HG02623 (cell line): ENCODE results near the gene ATF4.

Experiments used
- ATAC-seq: cut with Tn5 transposase; IDR thresholded peaks from one replicate; pipeline ENCODE4 v1.9.1; 2021; ENCODE audit warnings: moderate library complexity; ENCODE audit not compliant: unreplicated experiment

The ATF4 gene

DNA sequence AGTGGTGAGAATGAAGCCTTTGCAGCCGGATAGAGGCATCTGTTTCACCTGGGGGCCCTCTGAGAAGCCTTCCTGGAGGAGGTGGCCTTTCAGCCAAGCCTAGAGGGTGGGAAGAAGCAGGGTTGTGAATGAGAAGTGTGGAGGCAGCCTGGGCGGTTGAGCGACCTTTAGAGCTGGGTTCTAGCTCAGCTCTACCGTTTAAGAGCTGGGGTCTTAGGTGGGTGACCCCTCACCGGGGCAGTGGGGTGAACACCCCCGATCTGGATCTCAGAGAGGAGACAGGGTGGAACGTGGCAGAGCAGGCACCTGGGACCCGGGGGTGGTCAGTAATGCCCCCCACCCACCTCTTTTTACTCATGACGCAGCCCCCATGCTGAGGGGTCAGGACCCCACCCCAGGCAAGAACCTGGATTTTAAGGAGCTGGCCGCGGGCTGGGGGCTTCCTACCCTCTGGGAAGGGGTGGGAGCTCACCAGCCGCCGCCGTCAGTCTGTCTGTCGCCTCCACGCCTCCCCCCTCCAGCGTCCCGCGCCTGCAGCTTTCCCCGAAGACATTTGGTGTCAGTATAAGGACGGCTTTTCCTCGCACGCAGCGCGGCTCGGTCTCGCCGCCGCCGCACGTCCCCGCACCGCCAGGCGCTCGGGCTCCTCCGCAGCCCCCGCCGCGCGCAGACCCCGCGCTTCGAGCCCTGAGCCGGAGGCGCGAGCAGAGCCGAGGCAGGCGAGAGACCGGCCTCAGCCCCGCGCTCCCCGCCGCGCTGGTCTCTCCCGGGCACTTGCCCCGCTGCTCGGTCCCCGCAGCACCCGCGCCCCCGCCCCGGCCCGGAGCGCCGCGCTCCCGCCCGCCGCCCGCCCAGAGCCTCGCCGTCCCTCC is 36.8 kb downstream of the ATF4 start:
- ATAC-seq: no peak

DNA sequence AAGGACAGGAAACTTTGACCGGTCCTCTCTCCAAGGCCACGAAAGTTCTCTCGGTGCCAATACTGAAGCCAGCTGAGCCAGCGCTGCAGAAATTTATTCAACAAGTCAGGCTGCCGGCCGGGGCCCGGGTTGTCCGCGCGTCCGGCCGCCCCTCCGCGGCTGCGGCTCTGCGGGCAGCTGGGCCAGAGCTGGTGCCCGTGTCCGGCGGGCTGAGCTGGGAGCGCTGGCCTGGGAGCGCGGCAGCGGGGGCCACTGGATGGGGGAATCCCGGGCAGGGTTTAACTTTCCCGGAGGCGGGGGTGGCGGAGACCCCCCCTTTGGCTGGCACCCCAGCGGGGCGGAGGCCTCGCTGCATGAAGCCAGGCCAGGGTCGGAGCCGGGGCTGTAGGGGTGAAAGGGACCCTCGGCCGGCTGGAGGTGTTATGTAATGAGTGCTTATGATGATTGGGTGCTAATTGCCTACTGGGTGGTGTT is 37.9 kb downstream of the ATF4 start:
- ATAC-seq: no peak

DNA sequence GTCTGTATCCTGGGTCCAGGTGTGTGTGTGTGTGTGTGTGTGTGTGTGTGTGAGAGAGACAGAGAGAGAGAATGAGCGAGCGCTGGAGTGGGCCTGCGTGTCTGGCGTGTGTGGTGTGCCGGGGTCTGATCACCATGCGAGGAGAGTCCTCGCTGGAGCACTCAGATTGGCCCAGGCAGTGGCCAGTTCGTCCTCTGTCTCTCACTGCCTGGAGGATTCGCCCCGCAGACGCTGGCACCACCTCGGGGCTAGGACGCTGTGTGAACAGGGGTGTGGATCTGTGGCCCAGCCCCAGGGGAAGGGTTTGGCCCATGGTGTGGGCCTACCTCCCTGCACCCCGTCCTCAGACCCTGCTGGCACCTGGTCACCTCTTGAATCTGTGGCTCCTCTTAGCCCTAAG is 38.6 kb downstream of the ATF4 start:
- no peak for ATAC-seq

DNA sequence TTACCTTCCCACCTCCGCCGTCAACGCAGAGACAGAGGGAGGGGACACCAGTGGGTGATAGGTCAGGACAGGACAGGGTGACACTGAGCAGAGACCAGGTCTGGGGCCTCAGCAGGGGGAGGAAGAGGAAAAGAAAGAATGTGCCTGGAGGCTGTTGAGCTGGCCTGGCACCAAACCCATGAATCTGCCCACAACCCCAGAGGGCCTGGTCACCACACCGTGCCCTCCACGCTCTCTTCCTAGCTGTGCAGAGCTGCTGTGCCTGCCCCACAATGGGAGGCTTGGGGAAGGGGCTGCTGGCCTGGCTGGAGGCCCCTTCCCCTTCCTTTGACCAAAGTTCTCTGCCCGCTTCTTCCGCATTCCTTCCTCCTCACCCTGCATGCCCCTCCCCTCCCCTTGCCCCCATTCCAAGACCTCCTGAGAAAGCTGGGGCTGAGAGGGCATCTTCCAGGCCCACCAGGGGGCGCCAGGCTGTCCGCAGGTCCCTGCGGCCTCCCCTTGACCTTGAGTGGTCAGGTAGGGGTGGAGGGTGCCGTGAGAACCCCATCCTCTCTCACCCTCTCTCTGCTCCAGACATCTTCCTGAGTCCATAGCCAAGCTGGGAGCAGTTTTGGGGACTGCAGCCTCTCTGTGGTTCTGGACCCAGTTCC is 39.2 kb downstream of the ATF4 start:
- ATAC-seq: no peak

DNA sequence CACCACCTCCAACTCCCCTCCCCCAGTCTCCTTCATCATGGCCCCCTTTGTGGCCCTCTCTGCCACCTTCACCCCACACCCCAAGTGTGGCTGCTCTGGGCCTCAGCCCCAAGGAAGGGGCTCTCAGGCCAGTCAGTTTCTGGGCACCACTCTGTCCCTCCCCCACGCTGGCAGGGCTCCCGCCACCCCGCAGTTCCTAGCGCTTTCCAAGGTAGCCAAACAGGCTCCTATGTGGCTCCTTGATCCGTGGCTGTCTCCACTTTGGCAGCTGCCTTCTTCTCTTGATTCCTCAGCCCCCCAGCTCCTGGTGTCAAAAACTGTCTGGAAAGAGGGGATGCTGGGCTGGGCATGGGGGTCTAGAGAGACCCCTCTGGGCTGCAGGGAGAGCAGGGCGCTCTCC is 39.8 kb downstream of the ATF4 start:
- no peak for ATAC-seq

DNA sequence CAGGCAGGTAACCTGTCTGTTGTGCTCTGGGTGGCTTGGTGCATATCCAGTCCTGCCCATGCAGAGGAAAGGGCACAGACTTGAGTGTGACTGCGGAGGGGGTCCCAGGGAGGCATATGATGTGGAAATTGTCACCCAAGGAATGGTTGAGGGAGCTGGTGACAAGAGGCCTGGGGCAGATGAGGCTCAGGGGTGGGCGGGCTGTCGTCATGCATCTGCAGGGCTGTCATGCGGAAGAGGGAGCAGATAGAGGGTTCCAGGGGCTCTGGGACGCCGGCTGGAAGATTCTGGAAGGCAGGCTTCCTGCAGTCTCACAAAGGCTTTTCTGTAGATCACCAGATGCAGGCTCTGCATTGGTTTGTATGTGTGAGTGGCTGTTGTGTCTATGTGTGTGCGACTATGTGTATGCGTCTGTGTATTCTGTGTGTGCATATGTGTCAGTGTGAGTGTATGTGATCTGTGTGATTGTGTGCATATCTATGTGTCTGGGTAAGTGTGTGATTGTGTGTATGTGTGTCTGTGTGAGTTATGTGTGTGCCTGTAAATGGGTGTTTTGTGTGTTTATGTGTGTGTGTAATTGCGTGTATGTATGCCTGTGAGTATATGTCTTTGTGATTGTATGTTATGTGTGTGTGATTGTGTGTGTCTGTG is 42.6 kb downstream of the ATF4 start:
- no peak for ATAC-seq

DNA sequence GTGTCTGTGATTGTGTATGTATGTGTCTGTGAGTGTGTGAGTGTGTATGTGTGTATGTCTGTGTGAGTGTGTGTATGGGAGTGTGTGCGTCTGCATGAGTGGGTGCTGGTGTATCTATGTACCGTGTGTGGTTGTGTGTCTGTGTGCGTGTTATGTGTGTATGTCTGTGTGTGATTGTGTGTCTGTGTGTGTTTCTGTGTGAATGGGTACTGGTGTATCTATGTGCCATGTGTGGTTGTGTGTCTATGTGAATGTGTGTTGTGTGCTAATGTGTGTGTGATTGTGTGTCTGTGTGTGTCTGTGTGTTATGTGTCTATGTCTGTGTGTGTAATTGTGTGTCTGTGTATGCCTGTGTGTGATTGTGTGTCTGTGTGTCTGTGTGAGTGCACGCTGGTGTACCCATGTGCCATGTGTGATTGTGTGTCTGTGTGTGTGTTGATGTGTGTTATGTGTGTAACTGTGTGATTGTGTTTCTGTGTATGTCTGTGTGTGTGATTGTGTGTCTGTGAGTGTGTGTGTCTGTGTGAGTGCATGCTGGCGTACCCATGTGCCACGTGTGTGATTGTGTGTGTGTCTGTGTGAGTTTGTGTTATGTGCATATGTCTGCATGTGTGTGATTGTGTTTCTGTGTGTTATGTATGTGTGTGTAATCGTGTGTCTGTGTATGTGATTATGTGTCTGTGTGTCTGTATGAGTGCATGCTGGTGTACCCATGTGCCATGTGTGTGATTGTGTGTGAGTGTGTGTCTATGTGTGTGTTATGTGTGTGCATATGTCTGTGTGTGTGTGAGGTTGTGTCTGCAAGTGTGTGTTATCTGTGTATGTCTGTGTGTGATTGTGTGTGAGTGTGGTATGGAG is 43.4 kb downstream of the ATF4 start:
- ATAC-seq: no peak

DNA sequence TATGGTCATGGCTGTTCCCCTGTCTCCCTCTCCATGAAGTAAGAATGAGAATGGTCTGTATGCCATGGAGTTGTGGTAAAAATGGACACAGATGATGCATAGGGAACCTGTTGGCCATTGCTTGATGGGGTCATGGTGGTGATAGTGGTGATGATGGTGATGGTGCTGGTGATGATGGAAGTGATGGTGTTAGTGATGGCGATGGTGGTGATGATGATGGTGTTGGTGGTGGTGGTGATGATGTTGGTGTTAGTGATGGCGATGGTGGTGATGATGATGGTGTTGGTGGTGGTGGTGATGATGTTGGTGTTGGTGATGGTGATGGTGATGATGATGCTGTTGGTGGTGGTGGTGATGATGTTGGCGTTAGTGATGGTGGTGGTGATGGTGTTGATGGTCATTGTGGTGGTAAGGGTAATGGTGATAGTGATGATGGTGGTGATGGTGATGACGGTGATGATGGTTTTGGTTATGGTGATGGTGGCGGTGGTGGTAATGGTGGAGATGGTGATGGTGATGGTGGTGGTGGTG is 45.1 kb downstream of the ATF4 start:
- ATAC-seq: no peak

DNA sequence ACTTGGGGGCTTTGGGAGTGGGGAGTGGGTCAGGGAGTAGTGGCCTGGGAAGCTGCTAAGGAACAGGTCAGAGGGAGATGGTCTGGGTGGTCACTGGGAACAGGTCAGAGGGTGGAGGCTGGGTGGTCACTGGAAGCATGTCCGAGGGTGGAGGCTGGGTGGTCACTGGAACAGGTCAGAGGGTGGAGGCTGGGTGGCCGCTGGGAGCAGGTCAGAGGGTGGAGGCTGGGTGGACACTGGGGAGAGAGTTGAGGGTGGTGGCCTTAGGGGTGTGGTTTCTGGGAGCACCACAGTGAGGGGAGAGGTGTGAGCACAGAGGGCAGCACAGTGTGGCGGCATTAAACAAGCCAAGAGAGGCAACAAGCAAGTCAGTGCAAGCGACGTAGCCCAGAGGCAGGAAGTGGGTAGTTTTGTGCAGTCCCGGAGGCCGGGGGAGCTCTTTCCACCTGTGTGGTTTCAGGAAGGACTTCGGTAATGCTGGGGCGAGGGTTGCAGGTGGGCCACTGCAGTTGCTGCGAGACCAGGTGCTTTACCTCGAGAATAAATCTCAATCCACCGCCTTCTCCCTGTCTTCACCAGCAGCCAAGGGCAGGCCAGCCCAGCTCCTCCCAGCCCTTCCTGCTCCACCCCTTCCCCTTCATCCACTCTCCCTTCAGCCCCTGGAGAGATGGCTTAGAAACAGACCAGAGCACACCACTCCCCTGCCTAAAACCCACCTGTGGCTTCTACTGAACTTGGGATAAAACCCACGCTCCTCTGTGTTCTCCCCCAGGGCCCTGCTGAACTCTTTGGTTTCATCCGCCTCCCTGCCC is 47.0 kb downstream of the ATF4 start:
- no peak for ATAC-seq

DNA sequence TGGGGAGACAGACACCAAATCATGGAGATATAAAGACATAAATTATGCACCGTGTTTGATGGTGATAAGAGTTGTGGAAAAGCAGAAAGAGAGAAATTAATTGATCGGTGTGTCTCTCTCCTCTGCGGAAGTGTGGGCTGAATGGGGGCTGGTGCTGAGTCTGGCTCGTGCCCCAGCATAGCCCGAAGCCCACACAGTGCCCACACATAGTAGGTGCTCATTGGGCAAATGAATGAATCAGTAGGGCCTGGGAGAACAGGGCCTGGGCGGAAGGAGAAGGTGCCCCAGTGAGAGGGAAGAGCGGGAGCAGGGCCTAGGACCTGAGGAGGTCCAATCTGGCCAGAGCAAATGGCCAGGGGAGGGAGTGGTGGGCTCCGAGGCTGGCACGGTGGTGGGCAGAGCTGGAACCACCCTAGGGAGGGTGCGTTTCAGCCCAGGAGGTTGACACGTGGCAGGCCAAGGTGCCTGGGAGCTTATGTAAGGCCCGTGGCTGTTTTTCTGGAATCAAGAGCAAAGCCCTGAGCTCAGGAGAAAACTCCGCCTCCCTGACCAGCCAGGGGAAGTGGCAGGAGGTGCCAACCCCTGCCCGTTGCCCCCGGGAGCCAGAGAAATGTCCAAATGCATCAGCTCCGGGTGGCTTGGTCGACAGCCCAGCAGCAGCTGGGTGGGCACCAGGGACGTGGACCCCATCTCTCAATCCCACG is 48.1 kb downstream of the ATF4 start:
- no peak for ATAC-seq

DNA sequence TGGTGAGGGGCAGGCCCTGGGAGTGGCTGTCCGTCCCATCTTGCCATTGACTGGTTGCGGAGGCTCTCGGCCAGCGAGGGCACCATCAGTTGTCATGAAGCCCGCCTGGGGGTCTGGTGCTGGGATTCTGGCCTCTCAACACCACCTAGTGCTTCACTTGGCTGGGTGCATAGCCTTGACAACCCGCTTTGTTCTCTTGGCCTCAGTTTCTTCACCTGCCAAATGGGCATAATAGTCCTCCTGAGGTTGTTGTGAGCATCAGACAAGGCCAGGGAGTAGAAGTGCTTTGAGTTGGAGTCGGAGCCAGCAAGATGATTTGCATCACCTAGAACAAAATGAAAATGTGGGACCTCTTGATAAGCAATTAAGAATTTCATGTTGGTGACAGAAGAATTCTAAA is 48.7 kb downstream of the ATF4 start:
- no peak for ATAC-seq

DNA sequence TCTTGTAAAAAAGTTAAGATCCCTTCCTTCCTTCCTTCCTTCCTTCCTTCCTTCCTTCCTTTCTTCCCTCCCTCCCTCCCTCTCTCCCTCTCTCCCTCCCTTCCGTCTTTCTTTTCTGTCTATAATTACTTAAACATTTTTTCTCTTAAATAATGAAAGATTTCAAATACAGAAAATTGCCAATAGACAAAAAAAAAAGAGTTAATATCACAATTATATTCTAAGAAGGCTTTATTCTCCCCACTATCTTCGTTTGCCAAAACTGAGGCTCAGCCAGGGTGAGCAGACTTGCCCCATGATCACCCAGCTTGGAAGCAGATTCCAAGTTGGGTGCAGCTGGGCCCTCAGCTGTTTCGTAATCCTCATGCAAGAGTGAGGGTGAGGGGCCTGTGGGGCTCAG is 49.9 kb downstream of the ATF4 start:
- no peak for ATAC-seq

DNA sequence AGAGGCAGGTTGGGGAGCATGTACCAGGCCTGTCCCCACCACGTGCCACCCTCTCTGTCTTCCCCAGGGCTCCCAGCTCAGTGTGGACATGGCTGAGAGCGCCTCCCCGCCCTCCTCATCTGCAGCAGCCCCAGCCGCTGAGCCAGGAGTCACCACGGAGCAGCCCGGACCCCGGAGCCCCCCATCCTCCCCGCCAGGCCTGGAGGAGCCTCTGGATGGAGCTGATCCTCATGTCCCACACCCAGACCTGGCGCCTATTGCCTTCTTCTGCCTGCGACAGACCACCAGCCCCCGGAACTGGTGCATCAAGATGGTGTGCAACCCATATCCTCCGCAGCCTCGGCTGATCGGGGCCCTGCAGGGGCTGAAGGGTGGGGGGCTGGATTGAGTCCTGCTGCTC is 50.3 kb downstream of the ATF4 start, which contains the start of gene CACNA1I:
TSS of gene CACNA1I (plus strand) at position 89 of the 400 bp plus-strand sequence. CDS start at position 89, 0 bp downstream.
- no peak for ATAC-seq

DNA sequence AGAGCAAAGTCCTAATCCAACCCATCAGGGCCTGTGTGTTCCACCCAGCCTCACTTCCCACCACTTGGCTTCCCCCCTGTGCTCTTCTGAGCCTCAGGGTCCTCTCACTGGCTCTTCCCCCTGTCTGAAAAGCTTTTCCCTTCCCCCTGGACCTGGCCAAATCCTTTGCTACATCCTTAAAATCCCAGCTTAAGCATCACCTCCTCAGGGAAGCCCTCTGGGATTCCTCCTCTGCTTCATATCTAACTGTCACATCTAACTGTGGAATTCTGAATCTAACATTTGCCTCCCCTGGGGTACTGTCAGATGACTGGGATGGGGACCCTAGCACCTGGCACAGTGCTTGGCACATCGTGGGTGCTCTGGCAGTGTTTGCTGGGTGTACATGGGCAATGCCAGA is 51.2 kb downstream of the ATF4 start:
- ATAC-seq: no peak
